Neural crest cell (in vitro differentiated cells): ENCODE measurements around the gene TBCD. TPM values are rescaled to one million over a fixed set of nuclear protein-coding genes. Genes with fewer than 3 reads are reported as not detected.

Source experiments
- DNase-seq: peaks from one replicate; pipeline ENCODE4 v3.0.0; 2021; ENCODE audit warnings: low read depth, mixed read lengths, low spot score
- H3K27ac Mint-ChIP-seq: one replicate; pipeline ENCODE4 v1.8.0; 2021; ENCODE audit warnings: mild to moderate bottlenecking, mixed read lengths; ENCODE audit not compliant: unreplicated experiment
- H3K27me3 Mint-ChIP-seq: 2 replicates; pipeline ENCODE4 v1.8.0; 2021; ENCODE audit warnings: low read depth, mild to moderate bottlenecking, mixed read lengths
- H3K36me3 Mint-ChIP-seq: 2 replicates; pipeline ENCODE4 v1.8.0; 2021; ENCODE audit warnings: low read depth, mild to moderate bottlenecking, mixed read lengths
- H3K4me1 Mint-ChIP-seq: 2 replicates; pipeline ENCODE4 v1.8.0; 2021; ENCODE audit warnings: mixed read lengths
- H3K4me3 Mint-ChIP-seq: one replicate; pipeline ENCODE4 v1.8.0; 2021; ENCODE audit warnings: mild to moderate bottlenecking, mixed read lengths
- H3K9me3 Mint-ChIP-seq: 2 replicates; pipeline ENCODE4 v1.8.0; 2021; ENCODE audit warnings: mixed read lengths
- CTCF ChIP-seq: fragments of 200-600 bp; sonication (generic); conservative IDR thresholded peaks from 2 replicates; pipeline ENCODE4 v1.5.0; 2021; ENCODE audit warnings: antibody characterized with exemption, mild to moderate bottlenecking
- total RNA-seq: library from RNA; stranded (reverse); gene quantifications from 2 replicates; pipeline ENCODE4 v1.2.1, GENCODE V29; 2021

TBCD gene
- total RNA-seq, 1 donor from 2014 or later: 166 TPM

GRCh38 chr17:82873521-82873920 lies 121.7 kb downstream of the TBCD start:
- Mint-ChIP-seq H3K27me3 (no peaks in the 10 kb centered on the region), H3K4me3 (no peak overlapping the region), H3K36me3 (peaks cover 6% of the 10 kb centered on the region), H3K9me3 (no peaks in the 10 kb centered on the region), H3K4me1 (peaks cover 10% of the 10 kb centered on the region), H3K27ac (no peak overlapping the region)
- DNase-seq: no peak
- TF ChIP-seq CTCF: no peak

DNA sequence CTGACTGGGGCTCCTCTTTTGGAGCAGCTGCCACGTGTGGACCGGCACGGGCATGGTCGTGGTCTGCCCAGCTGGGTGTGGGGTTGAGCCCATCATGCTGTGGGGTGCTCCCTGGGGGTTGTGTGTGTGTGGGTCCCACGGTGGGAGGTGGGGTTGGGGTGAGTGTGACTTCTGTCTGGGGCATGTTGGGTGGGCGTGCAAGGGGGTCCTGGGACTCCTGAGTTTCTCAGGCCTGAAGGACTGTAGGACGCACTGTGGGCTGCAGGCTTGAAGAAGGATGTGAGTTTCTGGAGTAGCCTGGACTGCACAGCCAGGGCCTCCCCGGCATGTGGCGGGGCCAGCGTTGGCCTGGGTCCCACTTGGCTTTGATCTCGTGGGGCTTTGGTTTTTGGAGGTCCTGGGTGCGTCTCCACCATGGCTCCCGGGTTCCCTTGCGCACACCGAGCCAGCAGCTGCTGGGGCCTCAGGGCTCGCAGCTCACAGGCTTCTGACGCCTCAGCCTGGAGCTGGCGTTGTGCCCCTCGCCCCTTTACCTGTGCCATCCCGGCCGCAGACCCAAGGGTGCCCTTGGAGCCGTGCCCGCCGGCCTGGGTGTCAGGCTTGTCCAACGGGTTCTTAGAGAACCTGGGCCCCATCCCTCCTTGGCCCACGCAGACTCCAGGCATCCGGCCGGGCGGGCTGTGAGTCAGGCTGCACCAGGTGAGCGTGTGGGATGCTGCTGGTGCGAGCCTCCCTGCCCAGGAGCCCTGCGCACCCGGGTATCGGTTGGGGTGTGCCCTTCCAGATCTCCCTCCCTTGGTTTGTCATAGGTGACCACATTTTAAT lies 122.4 kb downstream of the TBCD start:
- no peak overlapping the region for H3K27ac Mint-ChIP-seq
- H3K9me3 Mint-ChIP-seq: no peaks in the 10 kb centered on the region
- DNase-seq: no peak
- peaks cover 10% of the 10 kb centered on the region for H3K4me1 Mint-ChIP-seq
- TF ChIP-seq CTCF: no peak
- H3K4me3 Mint-ChIP-seq: no peak overlapping the region
- H3K27me3 Mint-ChIP-seq: no peaks in the 10 kb centered on the region
- peaks cover 6% of the 10 kb centered on the region for H3K36me3 Mint-ChIP-seq

DNA sequence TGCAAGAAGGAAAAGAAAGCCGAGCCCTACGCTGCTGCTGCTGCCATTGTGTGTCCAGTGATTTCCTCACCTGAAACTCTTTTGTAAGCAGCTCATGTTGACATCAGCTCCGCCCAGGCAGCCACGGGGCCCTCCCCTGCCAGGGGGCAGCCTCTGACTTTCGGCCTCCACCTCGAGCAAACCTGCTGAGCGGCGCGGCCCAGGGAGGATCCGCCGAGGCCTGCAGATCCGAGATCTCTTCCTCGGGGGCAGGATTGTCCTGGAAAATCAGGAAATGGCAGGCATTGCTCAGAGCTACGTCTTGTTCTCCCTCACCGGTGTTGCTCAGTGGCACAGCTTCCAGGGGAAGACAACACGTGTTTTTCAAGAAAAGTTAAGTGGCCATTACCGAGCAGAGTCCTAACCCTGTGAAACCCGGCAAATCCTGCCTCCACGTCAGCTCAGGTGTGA lies 123.6 kb downstream of the TBCD start:
- no peak overlapping the region for H3K4me3 Mint-ChIP-seq
- TF ChIP-seq CTCF: no peak
- H3K27ac Mint-ChIP-seq: no peak overlapping the region
- peaks cover 10% of the 10 kb centered on the region for H3K4me1 Mint-ChIP-seq
- H3K27me3 Mint-ChIP-seq: no peaks in the 10 kb centered on the region
- H3K9me3 Mint-ChIP-seq: no peaks in the 10 kb centered on the region
- DNase-seq: no peak
- H3K36me3 Mint-ChIP-seq: peaks cover 1% of the 10 kb centered on the region

GRCh38 chr17:82876149-82876548 lies 124.3 kb downstream of the TBCD start:
- Mint-ChIP-seq H3K36me3 (no peaks in the 10 kb centered on the region), H3K4me3 (no peak overlapping the region), H3K9me3 (no peaks in the 10 kb centered on the region), H3K27ac (no peak overlapping the region), H3K4me1 (peaks cover 10% of the 10 kb centered on the region), H3K27me3 (no peaks in the 10 kb centered on the region)
- no peak for TF ChIP-seq CTCF
- no peak for DNase-seq

DNA sequence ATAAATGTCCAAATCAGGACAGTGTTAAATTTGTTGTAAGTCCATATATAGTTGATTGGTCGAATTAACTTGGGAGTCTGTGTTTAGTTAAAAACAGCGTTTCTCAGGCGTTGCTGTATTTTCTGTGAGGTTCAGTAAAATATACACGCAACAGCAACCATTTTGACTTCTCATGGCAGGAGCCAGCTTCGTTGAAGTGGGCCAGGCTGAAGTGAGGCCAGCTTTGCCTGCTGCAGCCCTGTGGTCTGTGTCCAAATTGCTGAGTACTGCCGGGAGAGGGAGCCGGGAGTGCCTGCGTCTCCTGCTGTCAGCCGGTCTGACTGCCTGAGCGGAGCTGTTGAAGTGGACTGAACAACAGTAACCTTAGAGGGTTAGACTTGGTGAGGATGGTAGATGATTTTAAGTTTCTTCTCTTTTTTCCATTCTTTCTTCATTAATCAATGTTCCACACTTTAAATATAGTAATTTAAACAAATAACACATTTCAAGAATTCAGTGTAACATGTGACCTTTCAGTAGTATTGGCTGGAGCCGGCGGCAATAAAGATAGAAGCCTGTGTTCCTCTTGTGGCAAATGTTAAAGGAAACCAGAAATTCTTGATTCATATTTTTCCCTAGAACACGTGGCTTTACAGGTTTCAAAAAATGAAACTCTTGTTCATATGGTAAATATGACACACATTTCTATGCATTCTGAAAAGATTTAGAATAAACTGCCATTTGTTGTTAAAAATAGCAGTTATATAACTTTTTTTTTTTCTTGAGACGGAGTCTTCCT lies 124.9 kb downstream of the TBCD start:
- H3K27me3 Mint-ChIP-seq: no peaks in the 10 kb centered on the region
- peak; percentile 62 for TF ChIP-seq CTCF
- DNase-seq: peak; percentile 45
- H3K4me3 Mint-ChIP-seq: no peak overlapping the region
- H3K9me3 Mint-ChIP-seq: no peaks in the 10 kb centered on the region
- peaks cover 13% of the 10 kb centered on the region for H3K4me1 Mint-ChIP-seq
- H3K36me3 Mint-ChIP-seq: no peaks in the 10 kb centered on the region
- H3K27ac Mint-ChIP-seq: no peak overlapping the region
